HEK293 (cell line): ENCODE results near the gene NPNT.

Source experiments
- CTCF ChIA-PET: fragments of 350-600 bp; formaldehyde crosslinking; extraction: SDS; loops from one replicate; lab custom pipeline; 2021; ENCODE audit warnings: antibody characterized with exemption; lab: Yijun Ruan, JAX
- POLR2A ChIA-PET: fragments of 300-600 bp; formaldehyde crosslinking; extraction: SDS; loops from one replicate; lab custom pipeline; 2020; ENCODE audit warnings: antibody characterized with exemption, inconsistent platforms; lab: Yijun Ruan, JAX
- H3K27ac ChIP-seq: fragments of 200-500 bp; sonication (Bioruptor generic); 2 replicates; pipeline ENCODE4 v1.5.1; 2014; ENCODE audit warnings: low read depth, low read length, control low read depth, inconsistent platforms; ENCODE audit errors: extremely low read depth
- H3K36me3 ChIP-seq, 2 experiments: fragments of 200-500 bp in 1 of 2; sonication (Bioruptor generic) in 1 of 2; 1 replicate in 1 of 2; 2 replicates in 1 of 2; pipeline ENCODE4 v1.5.1; 2014 to 2017; ENCODE audit warnings: inconsistent platforms in 2 of 2, low read length in 2 of 2; ENCODE audit not compliant: control insufficient read depth in 2 of 2, insufficient read depth in 1 of 2
- H3K4me1 ChIP-seq: fragments of 200-500 bp; sonication (Bioruptor generic); 2 replicates; pipeline ENCODE4 v1.5.1; 2014; ENCODE audit warnings: mild to moderate bottlenecking, low read length, inconsistent platforms; ENCODE audit not compliant: control insufficient read depth, insufficient read depth
- H3K4me3 ChIP-seq: 2 replicates; pipeline ENCODE4 v1.5.1; 2011; ENCODE audit warnings: low read depth, mild to moderate bottlenecking, control low read depth, low read length, moderate library complexity
- H3K9me3 ChIP-seq: fragments of 200-500 bp; sonication (Bioruptor generic); 2 replicates; pipeline ENCODE4 v1.5.1; 2014; ENCODE audit warnings: low read depth, low read length, inconsistent platforms; ENCODE audit not compliant: control insufficient read depth, insufficient read depth
- ATF2 ChIP-seq: fragments of 450-650 bp; formaldehyde crosslinking; IDR thresholded peaks from 2 replicates; pipeline ENCODE4 v1.5.1; 2016; ENCODE audit warnings: missing biosample characterization, missing genetic modification characterization, low read depth
- GLI2 ChIP-seq: fragments of 450-650 bp; formaldehyde crosslinking; IDR thresholded peaks from 2 replicates; pipeline ENCODE4; 2017; ENCODE audit warnings: missing biosample characterization, missing genetic modification characterization, low read depth, borderline replicate concordance
- GLIS2 ChIP-seq: fragments of 450-650 bp; formaldehyde crosslinking; IDR thresholded peaks from 2 replicates; pipeline ENCODE4 v1.5.1; 2016; ENCODE audit warnings: missing biosample characterization, missing genetic modification characterization
- IKZF3 ChIP-seq: fragments of 450-650 bp; IDR thresholded peaks from 2 replicates; pipeline ENCODE4 v1.5.0; 2018; ENCODE audit warnings: missing biosample characterization, mild to moderate bottlenecking, missing genetic modification characterization, moderate library complexity
- KLF9 ChIP-seq: fragments of 450-650 bp; formaldehyde crosslinking; IDR thresholded peaks from 2 replicates; pipeline ENCODE4 v1.5.1; 2016; ENCODE audit warnings: missing biosample characterization, missing genetic modification characterization, low read depth
- SCRT1 ChIP-seq: fragments of 450-650 bp; formaldehyde crosslinking; IDR thresholded peaks from 2 replicates; pipeline ENCODE4 v1.5.1; 2016; ENCODE audit warnings: missing biosample characterization, missing genetic modification characterization, borderline replicate concordance
- SCRT2 ChIP-seq: fragments of 450-650 bp; formaldehyde crosslinking; IDR thresholded peaks from 2 replicates; pipeline ENCODE4 v1.5.1; 2016; ENCODE audit warnings: missing biosample characterization, missing genetic modification characterization
- SETDB1 ChIP-seq: IDR thresholded peaks from one replicate; pipeline ENCODE4 v1.6.1; 2017; ENCODE audit warnings: mild to moderate bottlenecking, low read length, moderate library complexity, mixed read lengths; ENCODE audit not compliant: insufficient read length
- TSHZ1 ChIP-seq: fragments of 450-650 bp; formaldehyde crosslinking; IDR thresholded peaks from 2 replicates; pipeline ENCODE4 v1.5.1; 2016; ENCODE audit warnings: missing biosample characterization, missing genetic modification characterization, borderline replicate concordance
- YY1 ChIP-seq: fragments of 450-650 bp; formaldehyde crosslinking; IDR thresholded peaks from 2 replicates; pipeline ENCODE4 v1.5.1; 2018; ENCODE audit warnings: missing biosample characterization, missing genetic modification characterization
- ZBTB6 ChIP-seq: fragments of 450-650 bp; formaldehyde crosslinking; IDR thresholded peaks from 2 replicates; pipeline ENCODE4 v1.5.1; 2017; ENCODE audit warnings: missing biosample characterization, missing genetic modification characterization
- ZNF174 ChIP-seq: fragments of 450-650 bp; formaldehyde crosslinking; IDR thresholded peaks from 2 replicates; pipeline ENCODE4 v1.5.0; 2017; ENCODE audit warnings: missing biosample characterization, mild to moderate bottlenecking, missing genetic modification characterization
- ZNF248 ChIP-seq: fragments of 450-650 bp; formaldehyde crosslinking; IDR thresholded peaks from 2 replicates; pipeline ENCODE4 v1.5.1; 2017; ENCODE audit warnings: missing biosample characterization, missing genetic modification characterization
- ZNF350 ChIP-seq: fragments of 450-650 bp; formaldehyde crosslinking; IDR thresholded peaks from 2 replicates; pipeline ENCODE4 v1.5.0; 2017; ENCODE audit warnings: missing biosample characterization, mild to moderate bottlenecking, missing genetic modification characterization
- ZNF394 ChIP-seq: fragments of 450-650 bp; formaldehyde crosslinking; IDR thresholded peaks from 2 replicates; pipeline ENCODE4 v1.5.1; 2016; ENCODE audit warnings: missing biosample characterization, missing genetic modification characterization, mild to moderate bottlenecking, moderate library complexity, borderline replicate concordance
- ZNF501 ChIP-seq: fragments of 450-650 bp; formaldehyde crosslinking; IDR thresholded peaks from 2 replicates; pipeline ENCODE4 v1.5.1; 2016; ENCODE audit warnings: missing biosample characterization, missing genetic modification characterization
- ZNF510 ChIP-seq: fragments of 450-650 bp; formaldehyde crosslinking; IDR thresholded peaks from 2 replicates; pipeline ENCODE4 v1.5.1; 2018; ENCODE audit warnings: mild to moderate bottlenecking, missing genetic modification characterization, missing biosample characterization; ENCODE audit not compliant: insufficient replicate concordance
- ZNF514 ChIP-seq: fragments of 450-650 bp; formaldehyde crosslinking; IDR thresholded peaks from 2 replicates; pipeline ENCODE4 v1.5.1; 2016; ENCODE audit warnings: missing biosample characterization, missing genetic modification characterization
- ZNF518A ChIP-seq: fragments of 450-650 bp; formaldehyde crosslinking; conservative IDR thresholded peaks from 2 replicates; pipeline ENCODE4 v1.5.1; 2016; ENCODE audit warnings: low read depth, missing biosample characterization, missing genetic modification characterization
- ZNF529 ChIP-seq: fragments of 450-650 bp; formaldehyde crosslinking; IDR thresholded peaks from 2 replicates; pipeline ENCODE4 v1.5.1; 2017; ENCODE audit warnings: missing genetic modification characterization, missing biosample characterization; ENCODE audit not compliant: insufficient replicate concordance
- ZNF560 ChIP-seq: fragments of 450-650 bp; formaldehyde crosslinking; IDR thresholded peaks from 2 replicates; pipeline ENCODE4 v1.5.1; 2017; ENCODE audit warnings: missing biosample characterization, missing genetic modification characterization, borderline replicate concordance
- ZNF670 ChIP-seq: fragments of 450-650 bp; formaldehyde crosslinking; IDR thresholded peaks from 2 replicates; pipeline ENCODE4 v1.5.1; 2016; ENCODE audit warnings: missing biosample characterization, missing genetic modification characterization, low read depth
- ZNF701 ChIP-seq: fragments of 450-650 bp; formaldehyde crosslinking; IDR thresholded peaks from 2 replicates; pipeline ENCODE4 v1.5.1; 2016; ENCODE audit warnings: missing biosample characterization, missing genetic modification characterization
- ZNF76 ChIP-seq: fragments of 450-650 bp; formaldehyde crosslinking; IDR thresholded peaks from 2 replicates; pipeline ENCODE4; 2016; ENCODE audit warnings: low read depth, missing biosample characterization, missing genetic modification characterization, borderline replicate concordance
- ZNF792 ChIP-seq: fragments of 450-650 bp; formaldehyde crosslinking; IDR thresholded peaks from 2 replicates; pipeline ENCODE4 v1.5.1; 2016; ENCODE audit warnings: missing biosample characterization, missing genetic modification characterization

The NPNT gene

GRCh38 chr4:105912633-105913032, 17.4 kb downstream of the NPNT start:
- H3K4me3 ChIP-seq: no peak overlapping the region
- TF ChIP-seq ZNF514: no peak
- TF ChIP-seq TSHZ1: no peak
- TF ChIP-seq ZNF518A: no peak
- TF ChIP-seq ZNF792: no peak
- TF ChIP-seq ZNF248 (tag by site-specific recombination): no peak
- TF ChIP-seq ZNF174 (tag by site-specific recombination): no peak
- no peak for TF ChIP-seq ZNF76 (tag by site-specific recombination)
- ChIA-PET POLR2A (no interaction called here), CTCF (interaction anchor here (0.5 to 0.6 kb wide), 2 partner anchors 10 to 227 kb away, joined by 3 read pairs; no protein-coding TSS in a partner anchor)
- no peak overlapping the region for H3K27ac ChIP-seq
- no peaks in the 10 kb centered on the region for H3K4me1 ChIP-seq
- H3K36me3 ChIP-seq: no peaks in the 10 kb centered on the region
- H3K9me3 ChIP-seq: no peaks in the 10 kb centered on the region

- ChIA-PET CTCF (no interaction called here), POLR2A (no interaction called here)
- TF ChIP-seq SETDB1 (no peak), ZNF350 (tag by site-specific recombination) (no peak), YY1 (tag by site-specific recombination) (no peak), ZNF701 (tag by site-specific recombination) (no peak), ZNF394 (no peak), SCRT2 (tag by site-specific recombination) (no peak), ZNF560 (no peak), ZNF501 (no peak), ZNF670 (tag by site-specific recombination) (no peak), ATF2 (no peak), ZBTB6 (tag by site-specific recombination) (no peak), ZNF510 (no peak), GLIS2 (tag by site-specific recombination) (no peak), IKZF3 (tag by site-specific recombination) (no peak), SCRT1 (no peak), GLI2 (tag by site-specific recombination) (no peak), ZNF529 (tag by site-specific recombination) (no peak), KLF9 (tag by site-specific recombination) (no peak)
- Histone ChIP-seq H3K36me3 (no peaks in the 10 kb centered on the region), H3K4me3 (no peak overlapping the region), H3K9me3 (no peaks in the 10 kb centered on the region), H3K4me1 (no peaks in the 10 kb centered on the region), H3K27ac (no peak overlapping the region)
These were observed 22.0 kb downstream of the NPNT start for GRCh38 chr4:105917171-105917685.
